HEK293 (cell line): ENCODE data around the gene C16orf46.

Experiments used
- CTCF ChIA-PET: fragments of 350-600 bp; formaldehyde crosslinking; extraction: SDS; loops from one replicate; lab custom pipeline; 2021; ENCODE audit warnings: antibody characterized with exemption; lab: Yijun Ruan, JAX
- POLR2A ChIA-PET: fragments of 300-600 bp; formaldehyde crosslinking; extraction: SDS; loops from one replicate; lab custom pipeline; 2020; ENCODE audit warnings: antibody characterized with exemption, inconsistent platforms; lab: Yijun Ruan, JAX
- H3K27ac ChIP-seq: fragments of 200-500 bp; sonication (Bioruptor generic); 2 replicates; pipeline ENCODE4 v1.5.1; 2014; ENCODE audit warnings: low read depth, low read length, control low read depth, inconsistent platforms; ENCODE audit errors: extremely low read depth
- H3K36me3 ChIP-seq, 2 experiments: fragments of 200-500 bp in 1 of 2; sonication (Bioruptor generic) in 1 of 2; 1 replicate in 1 of 2; 2 replicates in 1 of 2; pipeline ENCODE4 v1.5.1; 2014 to 2017; ENCODE audit warnings: inconsistent platforms in 2 of 2, low read length in 2 of 2; ENCODE audit not compliant: control insufficient read depth in 2 of 2, insufficient read depth in 1 of 2
- H3K4me1 ChIP-seq: fragments of 200-500 bp; sonication (Bioruptor generic); 2 replicates; pipeline ENCODE4 v1.5.1; 2014; ENCODE audit warnings: mild to moderate bottlenecking, low read length, inconsistent platforms; ENCODE audit not compliant: control insufficient read depth, insufficient read depth
- H3K4me3 ChIP-seq: 2 replicates; pipeline ENCODE4 v1.5.1; 2011; ENCODE audit warnings: low read depth, mild to moderate bottlenecking, control low read depth, low read length, moderate library complexity
- H3K9me3 ChIP-seq: fragments of 200-500 bp; sonication (Bioruptor generic); 2 replicates; pipeline ENCODE4 v1.5.1; 2014; ENCODE audit warnings: low read depth, low read length, inconsistent platforms; ENCODE audit not compliant: control insufficient read depth, insufficient read depth
- FEZF1 ChIP-seq: fragments of 450-650 bp; formaldehyde crosslinking; IDR thresholded peaks from 2 replicates; pipeline ENCODE4 v1.5.1; 2016; ENCODE audit warnings: missing biosample characterization, missing genetic modification characterization
- KLF1 ChIP-seq: fragments of 450-650 bp; formaldehyde crosslinking; IDR thresholded peaks from 2 replicates; pipeline ENCODE4 v1.5.1; 2016; ENCODE audit warnings: missing biosample characterization, missing genetic modification characterization
- KLF8 ChIP-seq: fragments of 450-650 bp; formaldehyde crosslinking; IDR thresholded peaks from 2 replicates; pipeline ENCODE4 v1.5.1; 2016; ENCODE audit warnings: missing biosample characterization, missing genetic modification characterization
- MZF1 ChIP-seq: fragments of 450-650 bp; formaldehyde crosslinking; IDR thresholded peaks from 2 replicates; pipeline ENCODE4 v1.5.1; 2017; ENCODE audit warnings: missing biosample characterization, missing genetic modification characterization, borderline replicate concordance
- RBAK ChIP-seq: fragments of 450-650 bp; formaldehyde crosslinking; IDR thresholded peaks from 2 replicates; pipeline ENCODE4 v1.5.1; 2016; ENCODE audit warnings: missing biosample characterization, missing genetic modification characterization
- SALL2 ChIP-seq: fragments of 450-650 bp; formaldehyde crosslinking; IDR thresholded peaks from 2 replicates; pipeline ENCODE4 v1.5.0; 2017; ENCODE audit warnings: missing biosample characterization, mild to moderate bottlenecking, missing genetic modification characterization, borderline replicate concordance
- SCRT1 ChIP-seq: fragments of 450-650 bp; formaldehyde crosslinking; IDR thresholded peaks from 2 replicates; pipeline ENCODE4 v1.5.1; 2016; ENCODE audit warnings: missing biosample characterization, missing genetic modification characterization, borderline replicate concordance
- SCRT2 ChIP-seq: fragments of 450-650 bp; formaldehyde crosslinking; IDR thresholded peaks from 2 replicates; pipeline ENCODE4 v1.5.1; 2016; ENCODE audit warnings: missing biosample characterization, missing genetic modification characterization
- ZFP69B ChIP-seq: fragments of 450-650 bp; formaldehyde crosslinking; IDR thresholded peaks from 2 replicates; pipeline ENCODE4 v1.5.1; 2016; ENCODE audit warnings: missing biosample characterization, missing genetic modification characterization
- ZNF146 ChIP-seq: fragments of 450-650 bp; formaldehyde crosslinking; IDR thresholded peaks from 2 replicates; pipeline ENCODE4 v1.5.1; 2016; ENCODE audit warnings: missing biosample characterization, missing genetic modification characterization
- ZNF157 ChIP-seq: fragments of 450-650 bp; formaldehyde crosslinking; IDR thresholded peaks from 2 replicates; pipeline ENCODE4 v1.5.1; 2016; ENCODE audit warnings: missing biosample characterization, missing genetic modification characterization
- ZNF18 ChIP-seq: fragments of 450-650 bp; formaldehyde crosslinking; IDR thresholded peaks from 2 replicates; pipeline ENCODE4 v1.5.1; 2016; ENCODE audit warnings: missing biosample characterization, missing genetic modification characterization
- ZNF211 ChIP-seq: fragments of 450-650 bp; formaldehyde crosslinking; IDR thresholded peaks from 2 replicates; pipeline ENCODE4 v1.5.1; 2016; ENCODE audit warnings: low read depth, missing biosample characterization, missing genetic modification characterization
- ZNF221 ChIP-seq: fragments of 450-650 bp; formaldehyde crosslinking; IDR thresholded peaks from 2 replicates; pipeline ENCODE4 v1.5.1; 2017; ENCODE audit warnings: missing biosample characterization, missing genetic modification characterization, borderline replicate concordance
- ZNF292 ChIP-seq: fragments of 450-650 bp; formaldehyde crosslinking; IDR thresholded peaks from 2 replicates; pipeline ENCODE4 v1.5.1; 2016; ENCODE audit warnings: low read depth, missing biosample characterization, missing genetic modification characterization, borderline replicate concordance
- ZNF350 ChIP-seq: fragments of 450-650 bp; formaldehyde crosslinking; IDR thresholded peaks from 2 replicates; pipeline ENCODE4 v1.5.0; 2017; ENCODE audit warnings: missing biosample characterization, mild to moderate bottlenecking, missing genetic modification characterization
- ZNF404 ChIP-seq: fragments of 450-650 bp; formaldehyde crosslinking; IDR thresholded peaks from 2 replicates; pipeline ENCODE4 v1.5.1; 2017; ENCODE audit warnings: missing biosample characterization, missing genetic modification characterization
- ZNF473 ChIP-seq: fragments of 450-650 bp; formaldehyde crosslinking; IDR thresholded peaks from 2 replicates; pipeline ENCODE4 v1.5.1; 2017; ENCODE audit warnings: missing biosample characterization, missing genetic modification characterization
- ZNF561 ChIP-seq: fragments of 450-650 bp; IDR thresholded peaks from 2 replicates; pipeline ENCODE4 v1.5.1; 2018; ENCODE audit warnings: missing biosample characterization, missing genetic modification characterization, borderline replicate concordance
- ZNF600 ChIP-seq: fragments of 450-650 bp; formaldehyde crosslinking; IDR thresholded peaks from 2 replicates; pipeline ENCODE4 v1.5.1; 2016; ENCODE audit warnings: missing biosample characterization, missing genetic modification characterization
- ZNF792 ChIP-seq: fragments of 450-650 bp; formaldehyde crosslinking; IDR thresholded peaks from 2 replicates; pipeline ENCODE4 v1.5.1; 2016; ENCODE audit warnings: missing biosample characterization, missing genetic modification characterization
- ZSCAN16 ChIP-seq: fragments of 450-650 bp; formaldehyde crosslinking; IDR thresholded peaks from 2 replicates; pipeline ENCODE4 v1.5.1; 2016; ENCODE audit warnings: missing biosample characterization, missing genetic modification characterization
- ZSCAN30 ChIP-seq: fragments of 450-650 bp; IDR thresholded peaks from 2 replicates; pipeline ENCODE4 v1.5.1; 2018; ENCODE audit warnings: missing biosample characterization, mild to moderate bottlenecking, missing genetic modification characterization, moderate library complexity
- TF ChIP-seq, protein P1 (sequence below): fragments of 450-650 bp; formaldehyde crosslinking; IDR thresholded peaks from 2 replicates; pipeline ENCODE4 v1.5.1; 2017; ENCODE audit warnings: missing biosample characterization, missing genetic modification characterization
- TF ChIP-seq, protein P2 (sequence below): fragments of 450-650 bp; formaldehyde crosslinking; IDR thresholded peaks from 2 replicates; pipeline ENCODE4 v1.5.1; 2016; ENCODE audit warnings: missing biosample characterization, missing genetic modification characterization, low read depth
- TF ChIP-seq, protein P3 (sequence below): fragments of 450-650 bp; formaldehyde crosslinking; IDR thresholded peaks from 2 replicates; pipeline ENCODE4 v1.5.1; 2016; ENCODE audit warnings: missing biosample characterization, missing genetic modification characterization
- TF ChIP-seq, protein P4 (sequence below): fragments of 450-650 bp; formaldehyde crosslinking; IDR thresholded peaks from 2 replicates; pipeline ENCODE4 v1.5.1; 2017; ENCODE audit warnings: missing biosample characterization, missing genetic modification characterization

Gene C16orf46

GRCh38 chr16:81117436-81117835 lies 40.4 kb upstream of the C16orf46 start:
- H3K36me3 ChIP-seq = no peaks in the 10 kb centered on the region
- ChIA-PET CTCF (interaction anchor here (1.0 kb wide), 1 partner anchor 21 kb away, joined by 3 read pairs; no protein-coding TSS in a partner anchor), POLR2A (no interaction called here)
- H3K4me3 ChIP-seq = no peak overlapping the region
- H3K9me3 ChIP-seq = no peaks in the 10 kb centered on the region
- no peak overlapping the region for H3K27ac ChIP-seq
- no peaks in the 10 kb centered on the region for H3K4me1 ChIP-seq
- TF ChIP-seq, protein P1, sequence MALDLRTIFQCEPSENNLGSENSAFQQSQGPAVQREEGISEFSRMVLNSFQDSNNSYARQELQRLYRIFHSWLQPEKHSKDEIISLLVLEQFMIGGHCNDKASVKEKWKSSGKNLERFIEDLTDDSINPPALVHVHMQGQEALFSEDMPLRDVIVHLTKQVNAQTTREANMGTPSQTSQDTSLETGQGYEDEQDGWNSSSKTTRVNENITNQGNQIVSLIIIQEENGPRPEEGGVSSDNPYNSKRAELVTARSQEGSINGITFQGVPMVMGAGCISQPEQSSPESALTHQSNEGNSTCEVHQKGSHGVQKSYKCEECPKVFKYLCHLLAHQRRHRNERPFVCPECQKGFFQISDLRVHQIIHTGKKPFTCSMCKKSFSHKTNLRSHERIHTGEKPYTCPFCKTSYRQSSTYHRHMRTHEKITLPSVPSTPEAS (tag by site-specific recombination) = no peak
- TF ChIP-seq, protein P2, sequence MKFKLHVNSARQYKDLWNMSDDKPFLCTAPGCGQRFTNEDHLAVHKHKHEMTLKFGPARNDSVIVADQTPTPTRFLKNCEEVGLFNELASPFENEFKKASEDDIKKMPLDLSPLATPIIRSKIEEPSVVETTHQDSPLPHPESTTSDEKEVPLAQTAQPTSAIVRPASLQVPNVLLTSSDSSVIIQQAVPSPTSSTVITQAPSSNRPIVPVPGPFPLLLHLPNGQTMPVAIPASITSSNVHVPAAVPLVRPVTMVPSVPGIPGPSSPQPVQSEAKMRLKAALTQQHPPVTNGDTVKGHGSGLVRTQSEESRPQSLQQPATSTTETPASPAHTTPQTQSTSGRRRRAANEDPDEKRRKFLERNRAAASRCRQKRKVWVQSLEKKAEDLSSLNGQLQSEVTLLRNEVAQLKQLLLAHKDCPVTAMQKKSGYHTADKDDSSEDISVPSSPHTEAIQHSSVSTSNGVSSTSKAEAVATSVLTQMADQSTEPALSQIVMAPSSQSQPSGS (tag by site-specific recombination) = no peak
- TF ChIP-seq ZNF473 (tag by site-specific recombination) = no peak
- no peak for TF ChIP-seq ZNF350
- TF ChIP-seq SCRT2 (tag by site-specific recombination) = no peak
- no peak for TF ChIP-seq ZSCAN30 (tag by site-specific recombination)
- no peak for TF ChIP-seq ZNF221 (tag by site-specific recombination)
- TF ChIP-seq ZFP69B (tag by site-specific recombination) = no peak
- TF ChIP-seq ZNF561 (tag by site-specific recombination) = no peak
- TF ChIP-seq SALL2 (tag by site-specific recombination) = no peak
- no peak for TF ChIP-seq ZNF292 (tag by site-specific recombination)
- TF ChIP-seq ZNF600 (tag by site-specific recombination) = no peak
- TF ChIP-seq RBAK (tag by site-specific recombination) = no peak
- no peak for TF ChIP-seq FEZF1 (tag by site-specific recombination)
- TF ChIP-seq ZNF792 (tag by site-specific recombination) = no peak
- TF ChIP-seq ZNF211 (tag by site-specific recombination) = no peak
- TF ChIP-seq, all 188 proteins: peak for 0

DNA sequence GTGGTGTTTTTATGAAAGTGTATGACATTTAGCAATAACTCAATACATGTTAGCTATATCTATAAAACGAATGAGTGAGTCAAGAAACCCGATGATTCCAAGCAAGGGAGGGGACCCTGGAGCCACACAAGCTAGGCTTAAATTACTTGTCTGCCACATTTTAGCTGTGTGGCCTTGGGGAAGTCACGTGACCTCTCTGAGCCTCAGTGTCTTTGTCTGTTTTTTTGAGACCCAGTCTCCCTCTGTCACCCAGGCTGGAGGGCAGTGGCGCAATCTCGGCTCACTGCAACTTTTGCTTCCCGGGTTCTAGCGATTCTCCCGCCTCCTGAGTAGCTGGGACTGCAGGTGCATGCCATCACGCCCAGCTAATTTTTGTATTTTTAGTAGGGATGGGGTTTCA lies 39.2 kb upstream of the C16orf46 start:
- ChIA-PET POLR2A (no interaction called here), CTCF (interaction anchor here (0.8 kb wide), 1 partner anchor 141 kb away, joined by 3 read pairs; no protein-coding TSS in a partner anchor)
- Histone ChIP-seq H3K4me3 (no peak overlapping the region), H3K36me3 (no peaks in the 10 kb centered on the region), H3K9me3 (no peaks in the 10 kb centered on the region), H3K27ac (no peak overlapping the region), H3K4me1 (no peaks in the 10 kb centered on the region)
- TF ChIP-seq SCRT1 (tag by site-specific recombination) (no peak), ZNF18 (no peak), KLF8 (tag by site-specific recombination) (no peak), ZNF350 (no peak), MZF1 (no peak), KLF1 (tag by site-specific recombination) (no peak), ZNF404 (tag by site-specific recombination) (no peak), ZNF146 (tag by site-specific recombination) (no peak), ZSCAN16 (tag by site-specific recombination) (no peak), ZNF157 (no peak)
- TF ChIP-seq, protein P3, sequence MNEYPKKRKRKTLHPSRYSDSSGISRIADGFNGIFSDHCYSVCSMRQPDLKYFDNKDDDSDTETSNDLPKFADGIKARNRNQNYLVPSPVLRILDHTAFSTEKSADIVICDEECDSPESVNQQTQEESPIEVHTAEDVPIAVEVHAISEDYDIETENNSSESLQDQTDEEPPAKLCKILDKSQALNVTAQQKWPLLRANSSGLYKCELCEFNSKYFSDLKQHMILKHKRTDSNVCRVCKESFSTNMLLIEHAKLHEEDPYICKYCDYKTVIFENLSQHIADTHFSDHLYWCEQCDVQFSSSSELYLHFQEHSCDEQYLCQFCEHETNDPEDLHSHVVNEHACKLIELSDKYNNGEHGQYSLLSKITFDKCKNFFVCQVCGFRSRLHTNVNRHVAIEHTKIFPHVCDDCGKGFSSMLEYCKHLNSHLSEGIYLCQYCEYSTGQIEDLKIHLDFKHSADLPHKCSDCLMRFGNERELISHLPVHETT (tag by site-specific recombination) = no peak
- TF ChIP-seq, protein P4, sequence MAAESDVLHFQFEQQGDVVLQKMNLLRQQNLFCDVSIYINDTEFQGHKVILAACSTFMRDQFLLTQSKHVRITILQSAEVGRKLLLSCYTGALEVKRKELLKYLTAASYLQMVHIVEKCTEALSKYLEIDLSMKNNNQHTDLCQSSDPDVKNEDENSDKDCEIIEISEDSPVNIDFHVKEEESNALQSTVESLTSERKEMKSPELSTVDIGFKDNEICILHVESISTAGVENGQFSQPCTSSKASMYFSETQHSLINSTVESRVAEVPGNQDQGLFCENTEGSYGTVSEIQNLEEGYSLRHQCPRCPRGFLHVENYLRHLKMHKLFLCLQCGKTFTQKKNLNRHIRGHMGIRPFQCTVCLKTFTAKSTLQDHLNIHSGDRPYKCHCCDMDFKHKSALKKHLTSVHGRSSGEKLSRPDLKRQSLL (tag by site-specific recombination) = no peak
